ENCODE data around the gene NDUFA1. TPM values are rescaled to one million over a fixed set of nuclear protein-coding genes. Genes with fewer than 3 reads are reported as not detected.

NDUFA1 gene
- polyA plus RNA-seq, 1 donor (not counting 4 experiments of a cell fraction or from before 2014, with no cell fraction given): 282 TPM

- H3K4me3 ChIP-seq (ENCODE audit: control insufficient read depth in 2 of 3, extremely low read depth in 1 of 3, insufficient read depth in 2 of 3, low read depth in 1 of 3, low read length in 3 of 3): no peak overlapping the region
- no peak overlapping the region for H3K9ac ChIP-seq (ENCODE audit: control insufficient read depth, extremely low read depth, insufficient read depth, low read length)
- H3K79me2 ChIP-seq (ENCODE audit: control insufficient read depth, insufficient read depth, low read length): no peaks in the 10 kb centered on the region
- H3K27ac ChIP-seq (ENCODE audit: control insufficient read depth, insufficient read depth, low read length): no peak overlapping the region
- H4K20me1 ChIP-seq (ENCODE audit: control insufficient read depth, extremely low read depth, insufficient read depth, low read length): no peaks in the 10 kb centered on the region
- DNase-seq (ENCODE audit: low read depth, low spot score) (no peak), FAIRE-seq (no peak)
- no peak overlapping the region for H2AFZ ChIP-seq (ENCODE audit: control insufficient read depth, low read length)
- no peaks in the 10 kb centered on the region for H3K36me3 ChIP-seq (ENCODE audit: control insufficient read depth in 2 of 2, extremely low read depth in 1 of 2, insufficient read depth in 2 of 2, low read length in 2 of 2)
- H3K27me3 ChIP-seq (ENCODE audit: control insufficient read depth, extremely low read depth, insufficient read depth, low read length): no peaks in the 10 kb centered on the region
- no peaks in the 10 kb centered on the region for H3K9me1 ChIP-seq (ENCODE audit: control insufficient read depth, extremely low read depth, insufficient read depth, low read length)
- H3K4me2 ChIP-seq (ENCODE audit: control insufficient read depth, extremely low read depth, insufficient read depth, low read depth, low read length): no peak overlapping the region
- dilution Hi-C loops (cut with MboI; ENCODE audit: extremely low pct_ligation_motif_present, low sequenced_read_pairs): no loop called here
- H3K4me1 ChIP-seq (ENCODE audit: control insufficient read depth, extremely low read depth, insufficient read depth, low read length): no peaks in the 10 kb centered on the region
- no peaks in the 10 kb centered on the region for H3K9me3 ChIP-seq (ENCODE audit: control insufficient read depth, low read depth, low read length)
- TF ChIP-seq CTCF (optimal IDR thresholded peaks at IDR 0.05 in 1 of 3, IDR thresholded peaks at IDR 0.05 in 1 of 3, conservative IDR thresholded peaks at IDR 0.05 in 1 of 3; ENCODE audit: extremely low read depth in 1 of 3, insufficient read depth in 2 of 3, low read length in 3 of 3) (no peak), EZH2 (IDR thresholded peaks at IDR 0.05; ENCODE audit: low read length) (no peak)
These were observed 27.5 kb downstream of the NDUFA1 start for GRCh38 chrX:119899125-119899524.

GRCh38 chrX:119900976-119901375, 29.3 kb downstream of the NDUFA1 start:
- Histone ChIP-seq H3K4me2 (ENCODE audit: control insufficient read depth, extremely low read depth, insufficient read depth, low read depth, low read length) (no peak overlapping the region), H3K27ac (ENCODE audit: control insufficient read depth, insufficient read depth, low read length) (no peak overlapping the region), H3K79me2 (ENCODE audit: control insufficient read depth, insufficient read depth, low read length) (no peaks in the 10 kb centered on the region), H2AFZ (ENCODE audit: control insufficient read depth, low read length) (no peak overlapping the region), H4K20me1 (ENCODE audit: control insufficient read depth, extremely low read depth, insufficient read depth, low read length) (no peaks in the 10 kb centered on the region), H3K4me1 (ENCODE audit: control insufficient read depth, extremely low read depth, insufficient read depth, low read length) (no peaks in the 10 kb centered on the region), H3K9me3 (ENCODE audit: control insufficient read depth, low read depth, low read length) (no peaks in the 10 kb centered on the region), H3K4me3 (ENCODE audit: control insufficient read depth in 2 of 3, extremely low read depth in 1 of 3, insufficient read depth in 2 of 3, low read depth in 1 of 3, low read length in 3 of 3) (no peak overlapping the region), H3K36me3 (ENCODE audit: control insufficient read depth in 2 of 2, extremely low read depth in 1 of 2, insufficient read depth in 2 of 2, low read length in 2 of 2) (no peaks in the 10 kb centered on the region), H3K9ac (ENCODE audit: control insufficient read depth, extremely low read depth, insufficient read depth, low read length) (no peak overlapping the region), H3K9me1 (ENCODE audit: control insufficient read depth, extremely low read depth, insufficient read depth, low read length) (no peaks in the 10 kb centered on the region), H3K27me3 (ENCODE audit: control insufficient read depth, extremely low read depth, insufficient read depth, low read length) (no peaks in the 10 kb centered on the region)
- DNase-seq (ENCODE audit: low read depth, low spot score) (no peak), FAIRE-seq (no peak)
- no peak for TF ChIP-seq EZH2 (IDR thresholded peaks at IDR 0.05; ENCODE audit: low read length)
- TF ChIP-seq CTCF (optimal IDR thresholded peaks at IDR 0.05 in 1 of 3, IDR thresholded peaks at IDR 0.05 in 1 of 3, conservative IDR thresholded peaks at IDR 0.05 in 1 of 3; ENCODE audit: extremely low read depth in 1 of 3, insufficient read depth in 2 of 3, low read length in 3 of 3): no peak
- dilution Hi-C loops (cut with MboI; ENCODE audit: extremely low pct_ligation_motif_present, low sequenced_read_pairs): no loop called here
